ENCODE data around the gene GRIA4. TPM values are rescaled to one million over a fixed set of nuclear protein-coding genes. Genes with fewer than 3 reads are reported as not detected.

The GRIA4 gene
- total and polyA plus RNA-seq, 12 donors: not detected

DNA sequence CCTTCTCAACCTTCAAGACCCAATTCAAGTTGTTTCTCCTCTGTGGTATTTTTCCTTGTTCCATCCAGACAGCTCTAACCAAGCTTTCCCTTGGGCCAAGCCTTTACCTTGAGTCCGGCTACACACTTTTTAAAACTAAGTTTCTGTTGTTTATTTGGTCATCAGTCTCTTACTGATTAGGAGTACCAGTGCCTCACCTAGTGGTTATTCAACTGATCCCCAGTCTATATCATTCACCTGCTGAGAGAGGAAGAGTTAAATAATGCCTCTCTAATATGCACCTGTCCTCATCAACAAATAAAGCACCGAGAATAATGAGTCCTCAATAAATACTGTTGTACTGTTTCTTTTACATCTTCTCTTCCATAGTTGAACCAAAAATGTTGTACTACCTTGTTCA lies 251.4 kb downstream of the GRIA4 start:
- WGBS, 2 donors: 76 to 77% methylated on average over 2 of the region's 2 CpGs

DNA sequence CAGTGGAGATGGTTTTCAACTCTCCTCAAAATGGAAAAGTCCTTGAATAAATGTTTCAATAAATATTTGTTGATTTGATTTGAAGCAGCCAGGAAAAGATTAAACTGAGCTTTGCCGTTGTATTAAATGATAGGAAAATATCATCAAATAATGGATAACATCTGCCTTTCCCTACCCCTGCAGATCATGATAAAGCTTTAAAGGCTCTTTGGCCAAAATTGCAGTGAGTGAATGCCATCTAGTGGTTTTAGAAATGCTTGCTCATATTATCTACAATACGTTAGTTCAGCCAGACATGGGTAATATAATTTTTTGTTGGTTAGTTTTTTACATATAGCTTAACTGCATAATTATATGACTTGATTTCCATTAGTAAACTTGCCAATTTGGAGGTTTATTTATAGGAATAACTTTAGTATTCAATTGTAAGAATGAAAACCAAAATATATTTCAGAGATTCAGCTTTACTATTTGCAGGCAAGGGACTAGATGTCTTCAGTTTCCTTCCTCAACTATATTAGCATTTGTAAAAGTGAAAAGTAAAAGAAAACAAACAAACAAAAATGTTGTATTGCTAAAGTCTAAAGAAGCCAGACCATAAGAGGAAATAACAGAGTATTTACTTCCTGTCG lies 253.0 kb downstream of the GRIA4 start:
- intact Hi-C loops (cut with DNase I): loop anchor here in 2 of 10 donors (5.0 to 10.0 kb wide), 2 partner anchors 1256 to 1608 kb away; no protein-coding TSS in a partner anchor
- no peaks in the 10 kb centered on the region for H3K9me3 ChIP-seq
- H3K36me3 ChIP-seq: no peaks in the 10 kb centered on the region
- H3K27me3 ChIP-seq: peaks cover 0 to 8% (median 0%) of the 10 kb centered on the region in 7 donors
- WGBS, 2 donors: 23 to 25% methylated on average over 3 of the region's 3 CpGs
- no peak for DNase-seq
- no peak overlapping the region for H3K4me3 ChIP-seq
- TF ChIP-seq CTCF (IDR thresholded peaks at IDR 0.05): peak; percentile 28 to 70 (median 64)
- no peaks in the 10 kb centered on the region for H3K4me1 ChIP-seq
- no peak overlapping the region for H3K27ac ChIP-seq
- no peak for ATAC-seq

More for the DNA sequence above, 251.4 kb downstream of the GRIA4 start:
- no peaks in the 10 kb centered on the region for H3K9me3 ChIP-seq
- no peak overlapping the region for H3K4me3 ChIP-seq
- intact Hi-C loops (cut with DNase I): loop anchor here in 2 of 10 donors (5.0 to 10.0 kb wide), 2 partner anchors 1254 to 1606 kb away; no protein-coding TSS in a partner anchor
- DNase-seq: no peak
- peaks cover 0 to 8% (median 0%) of the 10 kb centered on the region in 7 donors for H3K27me3 ChIP-seq
- H3K4me1 ChIP-seq: no peaks in the 10 kb centered on the region
- H3K27ac ChIP-seq: no peak overlapping the region
- no peaks in the 10 kb centered on the region for H3K36me3 ChIP-seq
- ATAC-seq: no peak
- no peak for TF ChIP-seq CTCF (IDR thresholded peaks at IDR 0.05)

- DNase-seq (no peak), ATAC-seq (no peak)
- Histone ChIP-seq H3K27me3 (peaks cover 0 to 10% (median 2%) of the 10 kb centered on the region in 7 donors), H3K27ac (no peak overlapping the region), H3K4me1 (no peaks in the 10 kb centered on the region), H3K9me3 (no peaks in the 10 kb centered on the region), H3K4me3 (no peak overlapping the region), H3K36me3 (no peaks in the 10 kb centered on the region)
- no peak for TF ChIP-seq CTCF (IDR thresholded peaks at IDR 0.05)
- intact Hi-C loops (cut with DNase I): loop anchor here in 2 of 10 donors (5.0 to 10.0 kb wide), 2 partner anchors 1256 to 1609 kb away; no protein-coding TSS in a partner anchor
- 37 to 38% methylated on average over 3 of the region's 3 CpGs for WGBS, 2 donors
Measured at GRCh38 chr11:105863523-105863922, 253.7 kb downstream of the GRIA4 start.

GRCh38 chr11:105867742-105868141 lies 257.9 kb downstream of the GRIA4 start:
- 36 to 52% methylated on average over 2 of the region's 2 CpGs for WGBS, 2 donors
- intact Hi-C loops (cut with DNase I): loop anchor here in 1 of 10 donors (10.0 kb wide), 1 partner anchor 1613 kb away; no protein-coding TSS in a partner anchor
- H3K4me1 ChIP-seq: no peaks in the 10 kb centered on the region

More at GRCh38 chr11:105867742-105868141, 257.9 kb downstream of the GRIA4 start:
- ATAC-seq: no peak
- no peak overlapping the region for H3K4me3 ChIP-seq
- no peak overlapping the region for H3K27ac ChIP-seq
- no peak for DNase-seq
- no peak for TF ChIP-seq CTCF (IDR thresholded peaks at IDR 0.05)
- H3K9me3 ChIP-seq: no peaks in the 10 kb centered on the region
- H3K27me3 ChIP-seq: peaks cover 0 to 16% (median 3%) of the 10 kb centered on the region in 7 donors
- no peaks in the 10 kb centered on the region for H3K36me3 ChIP-seq
